ENCODE measurements around the gene RTBDN. TPM values are rescaled to one million over a fixed set of nuclear protein-coding genes. Genes with fewer than 3 reads are reported as not detected.

Gene RTBDN
- total and polyA plus RNA-seq, 2 donors from 2014 or later, result not detected

- intact Hi-C loops (cut with DNase I), result no loop called here
- FAIRE-seq, result no peak
- Histone ChIP-seq H3K27ac (ENCODE audit: low read depth in 2 of 2, low read length in 2 of 2) (peak overlapping the region; percentile 96 to 98), H3K4me3 (ENCODE audit: low read length in 3 of 3) (no peak overlapping the region), H3K4me1 (ENCODE audit: control insufficient read depth in 2 of 3, insufficient read depth in 2 of 3, low read depth in 1 of 3, low read length in 3 of 3) (peaks cover 6 to 46% (median 30%) of the 10 kb centered on the region in 3 donors), H3K36me3 (ENCODE audit: control insufficient read depth in 2 of 3, insufficient read depth in 3 of 3, low read length in 3 of 3) (no peaks in the 10 kb centered on the region), H3K9ac (ENCODE audit: low read length in 3 of 3) (peak overlapping the region in 2 of 3 donors; percentile 48 to 63), H3K9me3 (ENCODE audit: control insufficient read depth in 2 of 3, insufficient read depth in 1 of 3, low read length in 3 of 3) (no peaks in the 10 kb centered on the region), H3K27me3 (ENCODE audit: control insufficient read depth, insufficient read depth, low read length) (no peaks in the 10 kb centered on the region)
- peak in 3 of 5 donors; percentile 50 to 93 (median 73) for DNase-seq
- TF ChIP-seq, protein P1, sequence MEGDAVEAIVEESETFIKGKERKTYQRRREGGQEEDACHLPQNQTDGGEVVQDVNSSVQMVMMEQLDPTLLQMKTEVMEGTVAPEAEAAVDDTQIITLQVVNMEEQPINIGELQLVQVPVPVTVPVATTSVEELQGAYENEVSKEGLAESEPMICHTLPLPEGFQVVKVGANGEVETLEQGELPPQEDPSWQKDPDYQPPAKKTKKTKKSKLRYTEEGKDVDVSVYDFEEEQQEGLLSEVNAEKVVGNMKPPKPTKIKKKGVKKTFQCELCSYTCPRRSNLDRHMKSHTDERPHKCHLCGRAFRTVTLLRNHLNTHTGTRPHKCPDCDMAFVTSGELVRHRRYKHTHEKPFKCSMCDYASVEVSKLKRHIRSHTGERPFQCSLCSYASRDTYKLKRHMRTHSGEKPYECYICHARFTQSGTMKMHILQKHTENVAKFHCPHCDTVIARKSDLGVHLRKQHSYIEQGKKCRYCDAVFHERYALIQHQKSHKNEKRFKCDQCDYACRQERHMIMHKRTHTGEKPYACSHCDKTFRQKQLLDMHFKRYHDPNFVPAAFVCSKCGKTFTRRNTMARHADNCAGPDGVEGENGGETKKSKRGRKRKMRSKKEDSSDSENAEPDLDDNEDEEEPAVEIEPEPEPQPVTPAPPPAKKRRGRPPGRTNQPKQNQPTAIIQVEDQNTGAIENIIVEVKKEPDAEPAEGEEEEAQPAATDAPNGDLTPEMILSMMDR (IDR thresholded peaks at IDR 0.05; ENCODE audit: borderline replicate concordance, extremely low read depth, insufficient read depth), result no peak
These were observed 50.5 kb downstream of the RTBDN start for GRCh38 chr19:12783849-12784393.

DNA sequence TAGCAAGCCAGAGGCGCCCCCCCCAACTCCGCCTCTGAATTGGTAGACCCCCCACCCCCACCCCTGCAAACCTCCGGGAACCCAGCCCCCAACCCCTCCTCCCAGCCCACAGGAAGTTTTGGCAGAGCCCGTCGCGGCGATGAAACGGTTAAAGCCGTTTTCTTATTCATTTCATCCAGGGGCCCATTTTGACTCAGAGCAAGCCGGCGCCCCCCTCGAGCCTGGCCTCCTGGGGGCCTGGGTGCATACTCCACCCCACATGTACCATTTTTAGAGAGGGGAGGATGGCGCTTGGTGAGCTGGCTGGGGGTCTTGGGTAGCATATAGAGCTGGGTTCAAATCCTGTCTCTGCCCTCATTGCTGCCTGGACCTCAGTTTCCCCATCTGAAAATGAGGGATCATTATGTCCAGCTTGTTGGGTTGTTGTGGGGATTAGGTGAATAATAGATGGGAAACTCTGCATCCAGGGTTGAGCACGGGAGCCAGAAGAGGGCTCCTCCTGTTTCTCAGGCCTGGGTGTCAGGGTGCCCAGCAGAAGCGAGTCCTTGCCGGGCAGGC lies 51.0 kb downstream of the RTBDN start:
- peak overlapping the region; percentile 96 to 98 for H3K27ac ChIP-seq (ENCODE audit: low read depth in 2 of 2, low read length in 2 of 2)
- peaks cover 6 to 47% (median 24%) of the 10 kb centered on the region in 3 donors for H3K4me1 ChIP-seq (ENCODE audit: control insufficient read depth in 2 of 3, insufficient read depth in 2 of 3, low read depth in 1 of 3, low read length in 3 of 3)
- no peaks in the 10 kb centered on the region for H3K9me3 ChIP-seq (ENCODE audit: control insufficient read depth in 2 of 3, insufficient read depth in 1 of 3, low read length in 3 of 3)
- intact Hi-C loops (cut with DNase I), result no loop called here
- no peaks in the 10 kb centered on the region for H3K36me3 ChIP-seq (ENCODE audit: control insufficient read depth in 2 of 3, insufficient read depth in 3 of 3, low read length in 3 of 3)
- H3K4me3 ChIP-seq (ENCODE audit: low read length in 3 of 3), result peak overlapping the region in 1 of 3 donors; percentile 69
- TF ChIP-seq, protein P1 (IDR thresholded peaks at IDR 0.05; ENCODE audit: borderline replicate concordance, extremely low read depth, insufficient read depth), result no peak
- no peaks in the 10 kb centered on the region for H3K27me3 ChIP-seq (ENCODE audit: control insufficient read depth, insufficient read depth, low read length)
- DNase-seq (peak in 1 of 5 donors; percentile 43), FAIRE-seq (no peak)
- H3K9ac ChIP-seq (ENCODE audit: low read length in 3 of 3), result peak overlapping the region in 2 of 3 donors; percentile 48 to 63

- peak overlapping the region; percentile 61 to 69 (median 64) for H3K4me3 ChIP-seq (ENCODE audit: low read length in 3 of 3)
- no peaks in the 10 kb centered on the region for H3K27me3 ChIP-seq (ENCODE audit: control insufficient read depth, insufficient read depth, low read length)
- H3K4me1 ChIP-seq (ENCODE audit: control insufficient read depth in 2 of 3, insufficient read depth in 2 of 3, low read depth in 1 of 3, low read length in 3 of 3), result peaks cover 3 to 42% (median 18%) of the 10 kb centered on the region in 3 donors
- peak overlapping the region; percentile 49 to 72 (median 57) for H3K9ac ChIP-seq (ENCODE audit: low read length in 3 of 3)
- H3K27ac ChIP-seq (ENCODE audit: low read depth in 2 of 2, low read length in 2 of 2), result peak overlapping the region; percentile 96 to 98
- FAIRE-seq (no peak), DNase-seq (peak; percentile 87 to 97 (median 94))
- no peaks in the 10 kb centered on the region for H3K36me3 ChIP-seq (ENCODE audit: control insufficient read depth in 2 of 3, insufficient read depth in 3 of 3, low read length in 3 of 3)
- intact Hi-C loops (cut with DNase I), result no loop called here
- no peaks in the 10 kb centered on the region for H3K9me3 ChIP-seq (ENCODE audit: control insufficient read depth in 2 of 3, insufficient read depth in 1 of 3, low read length in 3 of 3)
- TF ChIP-seq, protein P1 (IDR thresholded peaks at IDR 0.05; ENCODE audit: borderline replicate concordance, extremely low read depth, insufficient read depth), result no peak
These were observed 51.7 kb downstream of the RTBDN start for GRCh38 chr19:12782424-12783290.

Data from kidney (tissue), 14 donors.